ENCODE measurements around the gene PGLYRP4.

PGLYRP4 gene

DNA sequence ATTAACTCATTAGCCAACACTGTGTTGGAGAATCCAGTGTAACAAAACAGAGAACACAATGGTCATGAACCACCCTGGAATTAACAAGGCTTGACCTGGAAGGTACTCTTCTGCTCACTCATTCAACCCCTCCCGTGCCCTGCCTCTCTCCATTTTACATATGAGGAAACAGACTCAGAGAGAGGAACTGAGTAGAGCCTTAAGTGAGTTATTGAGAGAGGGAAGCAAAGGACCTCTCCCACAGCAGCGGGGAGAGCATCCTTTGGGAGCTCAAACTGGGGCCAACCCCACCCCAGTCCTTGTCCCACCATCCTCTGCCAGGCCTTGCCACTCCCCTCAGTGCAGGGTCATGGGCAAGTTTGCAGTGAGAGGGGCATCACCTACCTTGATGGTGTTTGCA is 25.4 kb upstream of the PGLYRP4 start:
- DNase-seq: no peak

DNA sequence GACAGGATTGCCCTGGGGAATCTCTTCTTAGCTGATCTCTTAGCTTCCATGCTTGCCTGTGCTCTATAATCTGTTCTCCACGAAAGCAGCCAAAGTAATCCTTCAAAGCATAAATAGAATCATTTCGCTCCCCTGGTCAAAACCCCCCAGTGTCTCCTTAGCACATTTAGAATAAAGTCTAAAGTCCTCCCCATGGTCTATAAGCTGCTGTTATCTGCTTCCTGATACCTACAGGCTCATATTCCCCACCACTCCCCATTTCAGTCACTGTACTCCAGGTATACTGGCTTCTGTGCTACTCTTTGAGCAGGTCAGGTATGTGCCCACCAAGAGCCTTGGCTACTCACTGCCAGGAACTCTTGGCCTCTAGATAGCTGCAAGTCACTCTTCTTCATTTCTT is 23.9 kb upstream of the PGLYRP4 start:
- no peak for DNase-seq

DNA sequence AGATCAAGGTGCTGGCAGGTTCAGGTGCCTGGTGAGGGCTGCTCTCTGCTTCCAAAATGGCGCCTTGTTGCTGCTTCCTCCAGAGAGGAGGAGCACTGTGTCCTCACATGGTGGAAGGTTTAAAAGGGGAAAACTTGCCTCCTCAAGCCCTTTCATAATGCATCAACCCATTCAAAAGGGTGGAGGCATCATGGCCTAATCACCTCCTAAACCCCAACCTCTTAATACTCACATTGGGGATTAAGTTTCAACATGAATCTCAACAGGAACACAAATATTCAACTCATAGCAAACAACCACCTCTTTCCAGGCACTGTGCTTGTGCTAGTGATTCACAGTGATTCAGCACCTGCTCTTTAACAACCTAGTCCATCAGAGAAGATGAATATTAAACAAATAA is 22.6 kb upstream of the PGLYRP4 start:
- no peak for DNase-seq

DNA sequence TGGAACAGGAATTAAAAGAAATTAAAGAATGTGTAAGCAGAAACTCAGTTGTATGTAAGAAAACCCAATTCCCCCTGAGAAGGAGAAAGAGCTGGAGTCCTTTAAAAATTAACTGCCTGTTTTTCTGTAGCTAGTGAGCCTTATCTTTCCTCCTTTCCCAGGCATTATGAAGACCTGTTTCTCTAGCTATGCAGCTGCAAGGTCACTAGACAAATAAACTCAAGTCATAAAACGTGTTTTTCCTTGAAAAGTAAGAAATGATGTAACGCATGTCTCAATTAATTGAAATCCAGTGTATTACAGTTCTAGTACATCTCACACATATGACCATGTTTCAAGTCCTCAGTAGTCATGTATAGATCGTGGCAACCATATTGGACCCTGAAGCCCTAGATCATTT is 21.5 kb upstream of the PGLYRP4 start:
- DNase-seq: no peak

DNA sequence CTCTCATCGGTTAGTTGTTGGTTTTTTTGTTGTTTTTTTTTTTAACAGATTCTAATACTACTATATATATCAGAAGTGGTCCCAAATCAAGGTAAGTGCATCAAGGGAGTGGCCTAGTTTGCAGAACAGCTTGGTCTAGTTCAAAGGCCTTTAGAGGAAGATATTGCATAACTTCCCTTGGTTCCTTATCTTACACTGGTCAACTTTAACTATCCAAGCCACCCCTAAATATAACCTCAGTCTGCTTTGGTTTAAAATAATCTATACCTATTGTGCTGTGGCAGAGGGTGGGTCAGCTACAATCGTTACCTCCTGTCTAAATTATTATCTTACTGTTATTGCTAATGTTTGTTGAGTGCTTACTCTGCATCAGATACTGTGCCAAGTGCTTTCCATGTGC is 19.9 kb upstream of the PGLYRP4 start:
- DNase-seq: no peak

DNA sequence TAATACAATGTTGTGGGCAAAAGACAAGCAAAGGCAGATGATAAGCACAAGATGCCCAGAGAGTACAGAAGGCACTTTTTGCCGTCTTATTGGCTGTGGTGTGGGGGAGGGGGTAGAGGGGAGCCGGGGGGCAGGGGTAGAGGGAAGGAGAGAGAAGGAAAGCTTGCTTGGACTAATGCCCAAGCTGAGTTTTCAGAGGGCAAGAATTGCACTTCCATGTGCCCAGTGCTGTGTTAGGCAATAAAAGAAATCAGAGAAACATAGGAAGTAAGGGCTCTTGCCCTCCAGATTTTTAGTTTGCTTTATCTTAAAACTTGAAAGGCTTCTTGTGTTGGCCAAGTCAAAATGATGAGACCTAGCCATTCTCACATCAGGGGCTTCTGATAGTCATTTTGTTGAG is 18.4 kb upstream of the PGLYRP4 start:
- DNase-seq: no peak

DNA sequence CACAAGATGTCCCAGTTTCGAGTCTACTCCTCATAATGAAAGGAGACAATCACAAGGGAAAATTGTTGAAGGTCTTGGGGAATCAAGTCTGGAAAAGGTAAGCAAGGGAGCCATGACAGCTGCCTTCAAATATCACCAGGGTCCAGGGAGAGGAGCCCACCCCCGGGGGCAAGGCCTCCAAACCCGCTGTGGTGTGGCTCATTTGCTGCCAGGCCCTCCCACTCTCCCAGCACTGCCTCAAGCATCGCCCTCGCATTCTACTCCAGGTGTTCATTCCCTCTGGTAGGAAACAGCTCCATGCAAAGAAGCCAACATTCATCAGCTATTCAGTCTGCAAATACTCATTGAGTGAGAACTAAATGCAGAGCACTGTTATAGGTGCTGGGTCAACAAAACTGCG is 17.6 kb upstream of the PGLYRP4 start:
- DNase-seq: no peak

DNA sequence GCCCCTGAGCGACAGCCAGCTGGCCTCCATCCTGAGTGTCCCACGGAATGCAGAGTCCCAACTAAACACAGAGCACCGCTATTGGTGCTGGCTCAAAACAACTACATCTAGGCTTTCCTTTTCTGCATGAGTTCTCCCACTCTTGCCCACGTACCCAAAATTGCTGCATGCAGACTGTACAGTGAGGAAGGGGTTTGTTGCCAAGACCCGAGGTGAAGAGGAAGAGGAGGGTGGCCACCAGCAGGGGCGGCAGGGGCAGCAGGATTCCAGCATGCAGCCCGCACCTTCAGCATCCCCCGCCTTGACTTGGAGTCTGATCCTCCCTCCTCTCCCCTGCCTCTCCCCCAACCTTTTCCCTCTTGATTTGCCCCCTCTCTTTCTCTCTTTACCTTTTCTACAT is 17.1 kb upstream of the PGLYRP4 start:
- DNase-seq: no peak

DNA sequence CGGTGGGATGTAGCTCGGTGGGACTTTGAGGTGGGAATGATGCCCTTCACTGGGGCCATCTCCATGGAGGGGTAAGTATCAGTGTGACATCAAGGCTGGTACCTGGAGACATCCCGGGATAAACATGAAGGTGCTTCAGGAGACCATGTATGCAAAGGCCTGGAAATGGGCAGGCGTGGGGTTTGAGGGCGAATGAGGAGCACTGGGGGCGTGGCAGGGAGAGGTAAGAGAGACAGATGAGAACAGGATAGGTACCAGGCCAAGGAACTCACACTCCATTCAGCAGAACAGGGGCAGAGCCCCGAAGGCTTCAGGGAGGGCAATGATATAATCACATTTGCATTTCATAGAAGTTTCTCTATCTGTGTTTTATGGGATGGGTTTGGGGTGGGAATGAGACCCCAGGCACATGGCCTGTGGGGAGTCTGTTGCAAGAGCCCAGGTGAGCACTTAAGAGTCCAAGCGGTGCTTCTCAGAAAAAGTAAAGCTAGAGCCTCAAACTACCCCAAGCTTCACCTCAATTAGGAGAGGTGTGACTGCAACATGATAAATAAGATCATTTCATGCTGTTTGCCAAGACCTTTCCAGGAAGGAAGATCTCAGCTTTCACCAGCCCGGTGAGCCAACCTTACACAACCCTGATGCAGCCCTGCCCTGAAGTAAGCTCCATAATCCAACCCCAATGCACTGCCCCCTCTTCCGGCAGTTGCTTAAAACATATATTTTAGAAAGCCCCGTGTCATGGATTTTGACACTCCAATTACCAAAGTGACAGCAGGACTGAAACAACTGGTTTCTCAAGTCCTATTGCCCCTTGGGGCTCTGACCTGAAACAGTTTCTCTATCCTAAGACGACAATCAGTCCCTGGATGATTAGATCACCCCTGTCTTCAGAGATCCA is 16.4 kb upstream of the PGLYRP4 start:
- DNase-seq: no peak

DNA sequence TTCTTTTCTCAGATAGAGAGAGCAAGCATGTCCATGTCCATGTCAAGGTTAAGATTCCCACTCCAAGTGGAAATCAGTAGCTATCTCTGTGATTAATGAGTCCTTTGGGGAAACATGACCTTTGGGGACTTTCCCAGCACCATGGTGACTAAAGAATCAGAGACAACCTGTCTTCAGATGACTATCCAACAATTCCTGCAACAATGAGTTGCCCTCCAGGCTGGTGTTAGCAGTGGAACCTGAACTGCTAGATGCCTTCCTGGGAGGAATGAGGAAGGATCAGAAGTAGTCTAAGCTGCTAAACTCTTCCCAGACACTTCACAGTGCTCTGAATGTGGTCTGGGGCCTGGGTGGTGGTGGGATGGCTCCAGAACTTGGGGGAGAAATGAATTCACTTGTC is 15.5 kb upstream of the PGLYRP4 start:
- DNase-seq: no peak

DNA sequence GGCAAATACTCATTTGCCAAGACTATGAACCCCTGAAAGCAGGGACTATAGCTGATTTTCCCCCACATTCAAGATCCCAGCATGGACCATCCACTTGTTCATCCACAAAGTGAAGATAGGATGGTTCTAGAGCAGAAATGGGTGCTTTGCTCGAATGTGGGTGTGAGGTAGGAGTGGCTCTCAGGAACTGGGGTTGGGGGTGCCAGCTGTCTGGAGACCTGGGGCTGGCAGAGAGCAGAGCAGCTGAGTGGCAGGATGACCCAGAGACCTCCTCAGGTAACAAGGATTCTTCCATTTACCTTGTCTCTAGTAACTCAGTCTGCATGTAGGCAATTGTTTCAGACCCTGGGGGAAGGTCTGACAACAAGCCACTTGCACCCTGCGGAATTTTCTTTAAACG is 15.0 kb upstream of the PGLYRP4 start:
- DNase-seq: no peak

DNA sequence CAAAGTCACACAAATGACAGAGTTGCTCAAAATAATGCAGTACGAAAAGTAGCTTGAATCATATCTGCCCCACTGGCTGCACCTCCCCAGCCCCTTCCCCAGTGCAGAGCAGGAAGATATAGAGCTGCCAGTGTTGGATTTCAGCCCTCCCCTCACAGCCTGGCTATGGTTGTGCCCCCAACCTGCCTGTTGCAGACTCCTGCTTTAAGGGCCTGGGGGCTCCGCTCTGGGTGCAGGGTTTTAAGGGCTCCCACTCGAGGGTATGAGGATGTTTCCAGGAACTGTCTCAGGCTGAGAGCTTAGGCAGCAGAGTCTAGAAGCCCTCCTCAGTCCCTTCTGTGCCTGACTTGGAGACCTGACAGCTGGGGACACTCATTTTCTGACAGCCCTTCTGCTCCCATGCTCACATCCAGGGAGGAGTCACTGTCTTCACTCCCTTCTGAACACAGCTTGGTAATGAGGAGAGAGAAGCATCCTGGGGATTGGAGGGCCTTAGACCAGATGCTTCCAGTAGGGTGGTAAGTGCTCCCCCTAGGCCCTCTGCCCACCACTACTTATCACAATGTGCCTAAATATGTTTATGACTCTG is 13.6 kb upstream of the PGLYRP4 start:
- no peak for DNase-seq

DNA sequence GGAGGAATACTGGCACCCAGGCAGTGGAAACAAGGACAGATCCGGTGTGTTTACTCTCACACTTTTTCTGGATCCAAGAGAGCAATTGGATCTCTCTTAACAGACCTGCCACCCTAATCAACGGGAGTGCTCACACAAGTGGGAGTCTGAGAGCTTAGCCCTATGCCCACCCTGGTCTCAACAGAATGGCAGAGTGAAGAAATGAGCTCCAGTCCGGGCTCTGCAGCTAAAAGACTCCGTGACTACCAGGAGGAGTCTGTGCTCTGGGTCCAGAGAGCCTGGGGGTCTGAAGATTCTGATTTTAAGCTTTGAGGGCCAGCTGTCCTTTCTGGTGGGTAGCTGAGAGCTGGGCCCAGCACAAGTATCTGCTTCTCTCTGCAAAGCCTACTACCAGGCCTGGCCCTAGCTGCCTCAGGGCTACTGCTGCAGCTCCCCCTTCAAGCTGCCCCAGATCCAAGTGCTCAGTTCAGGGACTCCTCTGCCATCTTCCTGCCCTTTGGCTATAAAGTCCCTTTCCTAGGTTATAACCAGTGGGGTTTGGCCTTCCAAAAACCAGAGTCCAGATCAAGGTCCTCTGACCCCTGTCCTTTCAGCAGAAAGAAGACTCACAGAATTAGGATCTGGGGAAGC is 13.0 kb upstream of the PGLYRP4 start:
- no peak for DNase-seq

DNA sequence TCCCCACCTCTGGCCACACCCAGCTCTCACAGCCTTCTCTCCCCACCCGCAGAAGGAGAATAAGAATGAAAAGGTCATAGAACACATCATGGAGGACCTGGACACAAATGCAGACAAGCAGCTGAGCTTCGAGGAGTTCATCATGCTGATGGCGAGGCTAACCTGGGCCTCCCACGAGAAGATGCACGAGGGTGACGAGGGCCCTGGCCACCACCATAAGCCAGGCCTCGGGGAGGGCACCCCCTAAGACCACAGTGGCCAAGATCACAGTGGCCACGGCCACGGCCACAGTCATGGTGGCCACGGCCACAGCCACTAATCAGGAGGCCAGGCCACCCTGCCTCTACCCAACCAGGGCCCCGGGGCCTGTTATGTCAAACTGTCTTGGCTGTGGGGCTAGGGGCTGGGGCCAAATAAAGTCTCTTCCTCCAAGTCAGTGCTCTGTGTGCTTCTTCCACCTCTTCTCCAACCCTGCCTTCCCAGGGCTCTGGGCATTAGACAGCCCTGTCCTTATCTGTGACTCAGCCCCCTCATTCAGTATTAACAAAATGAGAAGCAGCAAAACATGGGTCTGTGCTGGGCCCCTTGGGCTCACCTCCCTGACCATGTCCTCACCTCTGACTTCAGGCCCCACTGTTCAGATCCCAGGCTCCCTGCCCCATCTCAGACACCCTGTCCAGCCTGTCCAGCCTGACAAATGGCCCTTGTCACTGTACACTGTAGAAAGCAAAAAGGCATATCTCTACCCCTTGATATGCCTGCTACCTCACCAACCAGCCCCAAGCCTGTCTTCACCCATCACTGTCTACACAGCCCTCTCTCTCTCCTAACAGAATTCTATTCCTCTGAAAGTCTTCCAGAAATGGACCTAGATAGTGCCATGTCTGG is 12.2 kb upstream of the PGLYRP4 start:
- DNase-seq: no peak

DNA sequence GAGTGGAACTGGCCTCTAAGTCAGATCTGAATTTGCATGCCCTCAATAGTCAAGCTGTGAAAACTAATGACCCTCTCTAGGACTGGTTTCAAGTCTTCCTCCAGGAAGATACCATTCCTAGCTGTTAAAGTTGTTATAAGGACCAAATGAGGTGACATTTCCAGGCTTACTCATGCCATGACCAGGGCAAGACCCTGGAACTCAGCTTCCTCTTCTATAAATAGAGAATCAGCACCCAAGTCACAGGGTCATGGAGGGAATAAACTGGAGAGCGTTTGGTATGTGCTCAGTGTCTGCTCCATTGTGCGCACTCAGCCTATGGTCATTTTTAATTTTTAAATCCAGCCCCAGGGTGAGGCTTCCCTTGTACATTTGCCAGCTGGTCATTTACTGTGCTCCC is 11.5 kb upstream of the PGLYRP4 start:
- no peak for DNase-seq

DNA sequence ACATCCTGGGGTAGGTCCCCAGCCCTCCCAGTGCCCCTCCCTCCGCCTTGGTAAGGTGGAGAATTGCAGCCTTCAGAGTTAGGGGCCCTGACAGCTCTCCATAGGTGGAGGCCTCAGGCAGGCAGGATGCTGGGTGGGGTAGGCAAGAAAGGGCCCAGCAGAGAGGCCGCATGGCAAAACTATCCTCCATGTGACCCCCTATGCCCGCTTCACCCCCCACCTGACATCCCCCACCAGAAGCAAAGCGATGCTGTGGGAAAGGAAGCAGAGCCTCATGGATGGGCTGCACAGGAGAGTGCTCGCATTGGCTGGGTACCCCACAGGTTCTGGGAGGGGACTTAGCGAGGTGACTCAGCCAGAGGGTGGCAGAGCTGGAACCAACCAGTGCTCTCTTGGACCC is 10.6 kb upstream of the PGLYRP4 start:
- DNase-seq: no peak

DNA sequence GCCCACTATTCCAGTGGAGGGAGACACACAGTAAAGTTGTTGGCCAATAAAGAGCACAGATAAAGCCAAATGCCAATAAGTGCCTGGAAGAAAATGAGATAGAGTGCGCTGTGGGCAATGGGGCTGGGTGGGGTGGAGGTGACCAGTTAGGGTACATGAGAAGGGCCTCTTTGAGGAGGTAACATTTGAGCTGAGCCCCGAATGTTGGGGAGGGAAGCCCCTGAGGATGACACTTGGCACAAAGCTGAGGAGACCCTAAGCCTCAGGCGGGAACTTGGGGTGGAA is 10.0 kb upstream of the PGLYRP4 start:
- no peak for DNase-seq

DNA sequence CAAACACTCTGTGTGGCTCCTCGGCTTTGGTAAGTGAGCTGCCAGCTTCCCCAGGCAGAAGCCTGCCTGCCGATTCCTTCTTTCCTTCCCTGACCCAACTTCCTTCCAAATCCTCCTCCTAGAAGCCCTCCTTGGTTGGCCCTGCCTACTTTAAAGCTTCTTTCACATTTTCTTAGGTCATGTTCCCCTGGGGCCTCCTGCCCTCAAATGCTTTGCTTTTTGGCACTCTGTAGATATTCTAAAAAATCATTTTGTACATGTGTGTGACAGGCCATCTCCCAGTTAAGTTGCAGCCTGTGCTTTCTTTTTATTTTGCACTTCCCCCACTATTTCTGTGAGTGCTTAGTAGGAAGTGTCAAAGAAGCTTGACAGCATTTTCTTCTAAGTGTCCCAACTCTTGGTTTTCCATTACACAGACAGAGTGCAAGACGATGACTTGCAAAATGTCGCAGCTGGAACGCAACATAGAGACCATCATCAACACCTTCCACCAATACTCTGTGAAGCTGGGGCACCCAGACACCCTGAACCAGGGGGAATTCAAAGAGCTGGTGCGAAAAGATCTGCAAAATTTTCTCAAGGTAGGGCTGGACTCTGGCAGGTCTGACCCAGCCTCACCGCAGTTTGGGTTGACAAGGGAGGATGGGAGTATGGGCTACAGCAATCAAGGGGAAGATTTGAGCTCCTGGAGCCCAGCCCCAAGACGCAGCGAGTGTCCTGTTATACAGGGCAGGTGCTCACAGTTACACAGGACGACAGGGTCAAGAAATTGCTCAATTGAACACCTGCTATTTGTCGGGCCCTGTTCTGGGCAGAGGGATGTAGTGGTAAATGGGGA is 9.4 kb upstream of the PGLYRP4 start, which contains the start of gene S100A9:
Gene S100A9 (plus strand): TSS at position 2 of the 838 bp plus-strand sequence. CDS start 430 bp downstream, at position 432.
- DNase-seq: no peak

DNA sequence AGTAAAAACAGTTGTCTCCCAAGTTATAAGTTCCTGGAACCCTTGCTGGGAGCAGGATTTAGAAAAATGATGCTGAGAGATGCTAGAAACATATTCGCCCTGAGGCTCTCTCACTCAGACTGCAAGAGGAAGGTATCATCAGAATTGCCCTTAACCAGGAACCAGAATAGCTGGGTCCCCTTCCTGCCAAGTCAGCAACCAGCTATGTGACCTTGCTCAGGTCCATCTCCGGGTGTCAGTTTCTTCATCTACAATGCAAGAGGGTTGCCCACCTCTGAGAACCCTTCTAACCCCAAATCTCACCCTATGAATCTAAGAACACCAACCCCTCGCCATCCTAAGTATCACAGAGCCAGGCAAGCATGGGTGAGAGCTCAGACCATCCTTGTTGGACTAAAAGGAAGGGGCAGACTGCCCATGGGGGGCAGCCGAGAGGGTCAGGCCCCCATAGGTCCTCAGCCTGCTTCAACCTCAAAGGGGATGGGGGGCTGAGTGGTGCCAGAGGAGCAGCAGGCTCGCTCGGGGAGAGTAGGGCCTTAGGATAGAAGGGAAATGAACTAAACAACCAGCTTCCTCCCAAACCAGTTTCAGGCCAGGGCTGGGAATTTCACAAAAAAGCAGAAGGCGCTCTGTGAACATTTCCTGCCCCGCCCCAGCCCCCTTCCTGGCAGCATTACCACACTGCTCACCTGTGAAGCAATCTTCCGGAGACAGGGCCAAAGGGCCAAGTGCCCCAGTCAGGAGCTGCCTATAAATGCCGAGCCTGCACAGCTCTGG is 8.6 kb upstream of the PGLYRP4 start:
- DNase-seq: no peak

DNA sequence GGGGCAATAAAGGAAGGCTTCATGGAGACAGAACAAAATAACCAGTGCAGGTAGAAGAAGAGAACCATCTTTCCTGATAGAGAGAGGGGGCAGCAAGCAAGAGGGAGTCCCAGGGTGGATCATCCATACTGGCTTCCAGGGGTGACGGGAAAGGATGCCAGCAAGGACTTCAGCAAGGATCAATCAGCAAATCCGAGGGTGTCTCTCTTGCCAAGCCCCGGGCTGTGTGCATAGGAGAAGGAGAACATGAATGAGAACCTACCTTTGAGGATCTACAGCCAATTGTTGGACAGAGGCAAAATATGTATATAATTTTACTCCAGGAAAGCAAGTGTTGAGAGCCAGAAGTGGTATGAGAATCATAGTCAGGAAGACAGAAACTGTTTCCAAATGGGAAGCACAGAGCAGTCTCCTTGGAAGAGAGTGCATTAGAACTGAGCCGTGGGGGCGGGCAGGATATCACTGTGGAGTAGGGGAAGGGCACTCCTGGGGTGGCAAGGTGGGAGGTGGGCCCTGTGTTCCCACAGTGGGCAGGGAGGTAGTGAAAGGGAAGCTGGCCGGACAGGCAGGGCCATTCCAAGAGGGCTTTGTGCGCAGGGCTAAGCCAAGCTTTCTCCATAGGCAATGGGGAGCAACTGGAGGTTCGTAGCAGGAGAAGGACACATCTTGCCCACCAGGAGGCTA is 7.9 kb upstream of the PGLYRP4 start:
- DNase-seq: no peak
